ENCODE measurements around the gene EXOC6. TPM values are rescaled to one million over a fixed set of nuclear protein-coding genes. Genes with fewer than 3 reads are reported as not detected.

Gene EXOC6
- total and polyA plus RNA-seq, 10 of the 15 experiments (the other 5 are each of a cell fraction or from before 2014, with no cell fraction given), result 7.6 to 53.8 (median 13.3) TPM

DNA sequence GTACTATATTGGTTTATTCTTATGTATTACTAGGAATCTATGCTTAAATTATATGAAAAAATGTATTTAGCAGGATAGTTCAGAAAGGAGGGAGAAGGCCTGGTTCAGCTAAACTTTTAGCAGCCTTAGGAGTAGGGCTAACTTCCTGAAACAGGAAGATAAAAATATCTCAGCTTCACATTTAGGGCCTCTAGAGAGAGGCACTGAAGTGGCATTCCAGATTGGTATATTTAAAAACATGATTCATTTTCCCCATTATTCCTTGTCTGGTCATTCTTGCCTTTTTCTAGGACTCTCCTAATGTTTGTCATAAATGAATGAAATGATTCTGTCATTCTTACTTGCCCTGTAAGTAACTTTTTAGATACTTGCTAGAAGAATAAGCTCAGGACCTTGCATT, 149.3 kb downstream of the EXOC6 start (continued):
- no peak for TF ChIP-seq SMAD1 (IDR thresholded peaks at IDR 0.05; ENCODE audit: low read depth, partially characterized antibody)
- TF ChIP-seq WRNIP1 (IDR thresholded peaks at IDR 0.05; ENCODE audit: borderline replicate concordance, low read depth, low read length), result no peak
- TF ChIP-seq NFXL1 (IDR thresholded peaks at IDR 0.05; ENCODE audit: borderline replicate concordance), result no peak
- TF ChIP-seq, protein P1, sequence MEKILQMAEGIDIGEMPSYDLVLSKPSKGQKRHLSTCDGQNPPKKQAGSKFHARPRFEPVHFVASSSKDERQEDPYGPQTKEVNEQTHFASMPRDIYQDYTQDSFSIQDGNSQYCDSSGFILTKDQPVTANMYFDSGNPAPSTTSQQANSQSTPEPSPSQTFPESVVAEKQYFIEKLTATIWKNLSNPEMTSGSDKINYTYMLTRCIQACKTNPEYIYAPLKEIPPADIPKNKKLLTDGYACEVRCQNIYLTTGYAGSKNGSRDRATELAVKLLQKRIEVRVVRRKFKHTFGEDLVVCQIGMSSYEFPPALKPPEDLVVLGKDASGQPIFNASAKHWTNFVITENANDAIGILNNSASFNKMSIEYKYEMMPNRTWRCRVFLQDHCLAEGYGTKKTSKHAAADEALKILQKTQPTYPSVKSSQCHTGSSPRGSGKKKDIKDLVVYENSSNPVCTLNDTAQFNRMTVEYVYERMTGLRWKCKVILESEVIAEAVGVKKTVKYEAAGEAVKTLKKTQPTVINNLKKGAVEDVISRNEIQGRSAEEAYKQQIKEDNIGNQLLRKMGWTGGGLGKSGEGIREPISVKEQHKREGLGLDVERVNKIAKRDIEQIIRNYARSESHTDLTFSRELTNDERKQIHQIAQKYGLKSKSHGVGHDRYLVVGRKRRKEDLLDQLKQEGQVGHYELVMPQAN (conservative IDR thresholded peaks at IDR 0.05), result no peak
- TF ChIP-seq RAD51 (IDR thresholded peaks at IDR 0.05), result no peak

GRCh38 chr10:92999191-92999590, 150.9 kb downstream of the EXOC6 start:
- RAD21 ChIA-PET (ENCODE audit: unreplicated experiment), result no interaction called here
- in situ Hi-C loops (cut with MboI), result no loop called here
- SMC1A ChIA-PET (ENCODE audit: uncharacterized antibody, unreplicated experiment), result interaction anchor here (0.6 to 1.1 kb wide), 2 partner anchors 41 to 81 kb away, joined by 3 read pairs; no protein-coding TSS in a partner anchor

More at GRCh38 chr10:92999191-92999590, 150.9 kb downstream of the EXOC6 start:
- no peaks in the 10 kb centered on the region for H3K27me3 ChIP-seq (replicated peaks in 1 of 2; ENCODE audit: control insufficient read depth in 2 of 2, insufficient read depth in 2 of 2, low read length in 1 of 2)
- H3K4me1 ChIP-seq (ENCODE audit: control insufficient read depth, insufficient read depth, low read length), result no peaks in the 10 kb centered on the region
- BruUV-seq (replicated peaks), result no TSS peak
- H3K9ac ChIP-seq (ENCODE audit: control insufficient read depth, insufficient read depth, low read length), result no peak overlapping the region
- WGBS (ENCODE audit: insufficient coverage, insufficient replicate concordance, low lambda C conversion rate, missing lambda C conversion rate), result 56% methylated on average over 2 of the region's 2 CpGs
- CTCF ChIA-PET, result interaction anchor here (1.4 kb wide), 2 partner anchors 14 to 34 kb away, joined by 3 to 5 read pairs; no protein-coding TSS in a partner anchor
- TF ChIP-seq BMI1 (IDR thresholded peaks at IDR 0.05; ENCODE audit: borderline replicate concordance) (no peak), NR2C1 (IDR thresholded peaks at IDR 0.05) (no peak), BCL3 (IDR thresholded peaks at IDR 0.05; ENCODE audit: borderline replicate concordance, insufficient read depth, low read depth, low read length, poor library complexity, severe bottlenecking) (no peak), ZBTB11 (CRISPR knock-in tag; IDR thresholded peaks at IDR 0.05) (no peak), ASH2L (IDR thresholded peaks at IDR 0.05; ENCODE audit: borderline replicate concordance, low read depth) (no peak), NBN (IDR thresholded peaks at IDR 0.05) (no peak), KDM1A (IDR thresholded peaks at IDR 0.05; ENCODE audit: borderline replicate concordance) (no peak), TCF7 (IDR thresholded peaks at IDR 0.05; ENCODE audit: borderline replicate concordance) (no peak), SMAD5 (IDR thresholded peaks at IDR 0.05; ENCODE audit: low read depth) (no peak), NR2F1 (conservative IDR thresholded peaks at IDR 0.05) (no peak), MYC (IDR thresholded peaks at IDR 0.05; ENCODE audit: insufficient read depth, insufficient read length, insufficient replicate concordance, low read length, severe bottlenecking) (no peak)
- no peak overlapping the region for H3K4me3 ChIP-seq
- FAIRE-seq (no peak), ATAC-seq (no peak), DNase-seq (ENCODE audit: low read depth, low spot score) (no peak)
- no peak overlapping the region for H2AFZ ChIP-seq (ENCODE audit: control insufficient read depth, low read depth, low read length)
- intact Hi-C loops (cut with micrococcal nuclease; ENCODE audit: unreplicated experiment), result no loop called here
- H3K4me2 ChIP-seq (ENCODE audit: control insufficient read depth, insufficient read depth), result no peak overlapping the region
- no peak overlapping the region for H3K27ac ChIP-seq (ENCODE audit: control insufficient read depth, insufficient read depth)
- H4K20me1 ChIP-seq (ENCODE audit: control insufficient read depth, insufficient read depth), result no peaks in the 10 kb centered on the region
- no peaks in the 10 kb centered on the region for H3K79me2 ChIP-seq (ENCODE audit: control insufficient read depth, insufficient read depth, low read length)
- POLR2A ChIA-PET, result interaction anchor here (0.6 kb wide), 1 partner anchor 438 kb away, joined by 5 read pairs; no protein-coding TSS in a partner anchor
- H3K36me3 ChIP-seq (ENCODE audit: control insufficient read depth in 2 of 2, insufficient read depth in 2 of 2, low read length in 1 of 2), result no peaks in the 10 kb centered on the region
- no peaks in the 10 kb centered on the region for H3K9me3 ChIP-seq (replicated peaks; ENCODE audit: control insufficient read depth, insufficient read depth, low read length)
